HG02763 (cell line): ENCODE results near the gene HNRNPM.
A peak's percentile ranks its signal among the peaks of the same experiment; 100 is the strongest.
"Not testable (repeated sequence)": the region's sequence is repeated elsewhere in the genome, so short reads cannot be mapped to it uniquely, and the experiment has no call there.

Source experiments
- ATAC-seq: cut with Tn5 transposase; IDR thresholded peaks from one replicate; pipeline ENCODE4 v1.9.1; 2021; ENCODE audit warnings: mild to moderate bottlenecking, moderate library complexity; ENCODE audit not compliant: unreplicated experiment

Gene HNRNPM

DNA sequence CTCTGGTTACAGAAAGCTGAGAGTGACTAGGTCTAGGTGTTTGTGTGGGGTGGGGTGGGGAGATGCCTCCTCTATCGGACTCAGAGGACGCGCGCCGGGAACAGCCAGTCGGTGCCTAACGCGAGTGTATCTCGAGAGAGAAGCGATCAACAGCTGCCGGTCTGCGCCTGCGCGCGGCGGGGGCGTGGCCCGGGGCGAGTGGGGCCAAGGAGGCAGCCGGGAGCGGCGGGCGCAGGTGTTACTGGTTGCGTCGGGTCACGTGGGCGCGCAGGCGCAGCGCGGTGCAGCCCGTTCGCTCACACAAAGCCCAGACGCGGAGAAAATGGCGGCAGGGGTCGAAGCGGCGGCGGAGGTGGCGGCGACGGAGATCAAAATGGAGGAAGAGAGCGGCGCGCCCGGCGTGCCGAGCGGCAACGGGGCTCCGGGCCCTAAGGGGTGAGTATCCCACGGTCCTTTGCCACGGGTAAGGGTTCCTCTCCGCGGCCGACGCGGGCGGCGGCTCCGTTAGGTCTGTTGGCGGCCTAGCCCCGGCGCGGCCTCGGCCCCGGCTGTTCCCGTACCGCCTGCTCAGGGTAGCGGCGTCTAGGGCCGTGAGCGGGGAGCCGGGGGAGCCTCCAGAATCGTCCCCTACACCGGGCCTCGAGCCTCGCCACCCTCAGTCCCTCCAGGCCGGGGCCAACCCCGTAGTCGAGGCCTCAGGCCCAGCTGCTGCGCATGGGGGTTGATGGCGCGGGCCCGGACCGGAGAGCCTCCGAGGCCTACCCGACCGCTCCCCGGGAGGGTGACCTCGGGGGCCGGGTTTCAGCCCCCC lies at the start of gene HNRNPM:
TSS of gene HNRNPM (plus strand) at position 299 of the 811 bp plus-strand sequence. CDS start at position 323, 24 bp downstream.
- peak; percentile 89 for ATAC-seq

- ATAC-seq = no peak
These were observed 49.1 kb upstream of the HNRNPM start for GRCh38 chr19:8395621-8396082.

GRCh38 chr19:8396185-8396562 lies 48.6 kb upstream of the HNRNPM start:
- ATAC-seq = no peak

GRCh38 chr19:8396563-8397203 lies 48.1 kb upstream of the HNRNPM start:
- ATAC-seq = no peak

GRCh38 chr19:8397271-8397670 lies 47.5 kb upstream of the HNRNPM start:
- no peak for ATAC-seq

- no peak for ATAC-seq
These were observed 46.9 kb upstream of the HNRNPM start for GRCh38 chr19:8397746-8398310.

DNA sequence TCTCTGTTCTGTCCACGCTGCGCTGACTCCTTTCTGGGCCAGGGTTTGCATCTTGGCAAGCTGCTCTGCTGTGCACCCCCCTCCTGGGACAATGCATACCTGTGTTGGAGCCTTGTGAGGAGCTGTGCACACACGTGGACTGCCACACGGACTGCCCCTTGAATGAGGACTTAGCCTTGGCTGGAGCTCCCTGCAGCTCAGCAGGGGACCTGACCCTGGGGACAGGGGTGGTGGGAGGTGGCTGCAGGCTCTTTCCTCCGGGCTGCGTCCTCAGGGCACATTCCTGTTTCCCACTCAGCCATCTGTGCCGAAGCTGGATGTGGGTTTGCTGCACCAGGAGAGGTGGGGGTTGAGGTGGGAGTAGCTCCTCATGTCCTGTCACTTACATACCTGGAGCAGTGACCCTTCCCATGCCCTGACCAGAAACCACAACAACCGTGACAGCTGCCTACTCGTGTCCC lies 46.4 kb upstream of the HNRNPM start:
- no peak for ATAC-seq

- ATAC-seq = no peak
These were observed 45.0 kb upstream of the HNRNPM start for GRCh38 chr19:8399681-8400188.

DNA sequence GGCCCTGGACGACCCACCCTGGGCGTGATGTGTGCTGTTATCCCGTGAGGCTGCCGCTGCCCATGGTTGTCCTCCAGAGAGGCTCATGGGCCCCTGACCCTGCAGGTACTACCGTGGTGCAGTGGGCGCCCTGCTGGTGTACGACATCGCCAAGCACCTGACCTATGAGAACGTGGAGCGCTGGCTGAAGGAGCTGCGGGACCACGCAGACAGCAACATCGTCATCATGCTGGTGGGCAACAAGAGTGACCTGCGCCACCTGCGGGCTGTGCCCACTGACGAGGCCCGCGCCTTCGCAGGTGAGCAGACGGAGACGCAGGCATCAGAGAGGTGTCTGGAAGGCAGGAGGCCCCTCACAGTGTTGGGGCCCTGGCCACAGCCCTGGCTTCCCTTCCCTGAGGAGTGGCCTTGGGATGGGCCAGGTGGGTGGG lies 42.8 kb upstream of the HNRNPM start:
- ATAC-seq = no peak

DNA sequence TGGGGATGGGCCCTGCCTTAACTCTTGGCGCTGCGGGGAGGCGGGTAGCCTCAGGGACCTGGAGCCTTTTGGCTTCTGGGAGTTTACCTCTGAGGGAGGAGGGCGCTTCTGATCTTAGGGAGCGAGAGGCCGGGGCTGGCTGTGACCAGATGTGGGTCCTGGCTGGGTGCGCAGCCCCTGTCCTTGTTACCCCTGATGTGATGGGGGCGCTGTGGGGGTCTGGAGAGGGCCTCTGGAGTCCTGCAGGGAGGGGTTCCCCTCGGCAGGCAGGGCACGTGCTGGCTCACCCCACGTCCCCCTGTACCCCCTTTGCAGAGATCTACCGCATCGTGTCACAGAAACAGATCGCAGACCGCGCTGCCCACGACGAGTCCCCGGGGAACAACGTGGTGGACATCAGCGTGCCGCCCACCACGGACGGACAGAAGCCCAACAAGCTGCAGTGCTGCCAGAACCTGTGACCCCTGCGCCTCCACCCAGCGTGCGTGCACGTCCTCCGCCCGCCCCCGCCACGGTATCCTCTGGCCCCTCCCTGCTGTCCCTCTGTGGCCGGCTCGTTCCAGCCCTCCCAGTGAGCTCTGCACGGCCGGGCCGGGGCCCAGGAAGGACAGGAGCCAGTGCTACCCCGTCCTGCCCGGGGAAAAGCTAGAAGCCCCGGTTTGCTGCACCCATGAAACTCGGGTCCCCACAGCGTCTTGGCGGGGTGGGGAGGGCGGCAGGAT lies 41.5 kb upstream of the HNRNPM start:
- ATAC-seq = no peak

DNA sequence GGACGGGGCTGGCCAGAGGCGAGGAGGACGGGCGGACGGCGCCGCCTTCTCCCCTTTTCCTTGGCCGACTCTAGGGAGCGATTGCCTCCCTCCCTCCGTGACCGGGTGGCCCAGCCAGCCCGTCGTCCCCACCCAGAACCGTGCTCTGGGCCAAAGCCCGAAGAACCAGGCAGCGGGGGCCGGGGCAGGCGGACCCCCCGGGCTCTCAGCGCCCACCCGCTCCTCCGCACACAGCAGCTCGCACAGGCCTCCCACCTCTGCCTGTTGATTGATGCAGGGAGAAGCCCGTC lies 41.0 kb upstream of the HNRNPM start:
- ATAC-seq = no peak

GRCh38 chr19:8404391-8405151 lies 40.2 kb upstream of the HNRNPM start:
- ATAC-seq = no peak

DNA sequence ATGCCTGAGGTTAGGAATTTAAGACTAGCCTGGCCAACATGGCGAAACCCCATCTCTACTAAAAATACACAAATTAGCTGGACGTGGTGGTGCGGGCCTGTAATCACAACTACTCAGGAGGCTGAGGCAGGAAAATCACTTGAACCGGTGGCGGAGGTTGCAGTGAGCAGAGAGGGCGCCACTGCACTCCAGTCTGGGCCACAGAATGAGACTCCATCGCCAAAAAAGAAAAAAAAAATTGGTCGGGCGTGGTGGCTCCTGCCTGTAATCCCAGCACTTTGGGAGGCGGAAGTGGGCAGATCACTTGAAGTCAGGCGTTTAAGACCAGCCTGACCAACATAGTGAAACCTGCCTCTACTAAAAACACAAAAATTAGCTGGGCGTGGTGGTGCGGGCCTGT lies 34.1 kb upstream of the HNRNPM start:
- not testable (repeated sequence) for ATAC-seq

DNA sequence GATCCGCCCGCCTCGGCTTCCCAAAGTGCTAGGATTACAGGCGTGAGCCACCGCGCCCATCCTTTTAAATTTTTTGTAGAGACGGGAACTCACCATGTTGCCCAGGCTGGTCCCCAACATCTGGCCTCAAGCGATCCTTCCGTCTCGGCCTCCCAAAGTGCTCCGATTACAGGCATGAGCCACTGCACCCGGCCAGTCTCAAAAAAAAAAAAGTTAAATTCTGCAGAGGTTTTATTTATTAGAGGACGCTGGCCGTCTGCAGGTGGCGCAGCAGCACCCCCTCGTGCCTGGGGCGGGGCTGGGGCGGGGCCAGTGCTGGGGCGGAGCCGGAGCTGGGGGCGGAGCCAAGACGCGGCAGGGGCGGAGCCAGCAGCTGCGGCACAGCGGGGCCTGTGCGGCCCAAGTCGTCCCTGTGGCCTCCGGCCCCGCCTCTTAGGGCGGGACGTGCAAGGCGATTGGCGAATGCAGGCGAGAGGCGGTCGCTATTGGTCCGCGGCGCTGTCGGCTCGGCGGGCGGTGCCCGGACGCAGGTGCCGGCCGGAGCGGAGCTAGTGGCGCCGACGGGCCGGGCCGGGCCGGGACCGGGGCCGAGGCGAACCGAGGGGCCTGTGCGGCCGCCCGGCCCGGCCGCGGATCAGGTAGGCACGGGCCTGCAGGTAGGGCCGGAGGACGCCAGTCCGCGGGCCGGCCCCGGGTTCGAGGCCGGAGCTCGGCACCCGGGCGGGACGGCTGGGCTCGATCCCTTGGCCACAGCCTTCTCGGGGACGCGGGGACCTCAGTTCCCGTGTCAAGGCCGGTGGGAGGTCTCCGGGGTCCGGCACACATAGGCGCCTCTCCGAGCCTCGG lies 31.8 kb upstream of the HNRNPM start, which contains the start of gene MARCHF2:
TSS of gene MARCHF2 (plus strand) at position 523 of the 846 bp plus-strand sequence. CDS start 8,536 bp downstream, outside the sequence.
- ATAC-seq = peak; percentile 99

- ATAC-seq = no peak
These were observed 31.2 kb upstream of the HNRNPM start for GRCh38 chr19:8413629-8413995.

DNA sequence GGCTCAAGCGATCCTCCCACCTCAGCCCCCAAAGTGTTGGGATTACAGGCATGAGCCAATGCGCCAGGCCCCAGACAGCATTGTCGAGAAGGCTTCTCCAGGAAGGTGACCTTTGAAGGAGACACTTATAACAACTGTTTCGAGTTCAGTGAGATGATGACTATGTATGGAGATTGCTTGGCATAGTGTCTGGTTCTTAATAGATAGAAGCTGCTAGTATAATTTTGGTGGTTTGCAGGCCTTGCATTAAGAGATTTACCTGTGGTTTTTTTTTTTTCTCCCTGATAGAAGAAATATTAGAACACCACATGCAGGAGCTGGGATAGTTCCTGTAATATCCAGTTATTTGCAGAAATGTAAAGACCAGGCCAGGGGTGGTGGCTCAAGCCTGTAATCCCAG lies 28.0 kb upstream of the HNRNPM start:
- no peak for ATAC-seq

- no peak for ATAC-seq
These were observed 23.0 kb upstream of the HNRNPM start for GRCh38 chr19:8421484-8422461.

GRCh38 chr19:8423817-8424223 lies 21.0 kb upstream of the HNRNPM start:
- ATAC-seq = no peak
